ENCODE results near the gene ATP10B.
A peak's percentile ranks its signal among the peaks of the same experiment; 100 is the strongest.

The ATP10B gene

GRCh38 chr5:160675988-160676387, 176.0 kb downstream of the ATP10B start:
- no peak overlapping the region for H3K4me3 ChIP-seq (replicated peaks; ENCODE audit: low read depth, low read length)
- no peaks in the 10 kb centered on the region for H3K27me3 ChIP-seq (replicated peaks; ENCODE audit: control insufficient read depth, insufficient read depth, low read length)
- DNase-seq (ENCODE audit: extremely low read depth, insufficient read length), result no peak
- peak; percentile 34 for TF ChIP-seq CTCF (IDR thresholded peaks at IDR 0.05; ENCODE audit: insufficient read depth, low read length, poor library complexity, severe bottlenecking)
- H3K36me3 ChIP-seq (ENCODE audit: control insufficient read depth, insufficient read depth, low read length), result no peaks in the 10 kb centered on the region

GRCh38 chr5:160674901-160675300, 177.1 kb downstream of the ATP10B start:
- Histone ChIP-seq H3K27me3 (replicated peaks; ENCODE audit: control insufficient read depth, insufficient read depth, low read length) (no peaks in the 10 kb centered on the region), H3K4me3 (replicated peaks; ENCODE audit: low read depth, low read length) (no peak overlapping the region), H3K36me3 (ENCODE audit: control insufficient read depth, insufficient read depth, low read length) (no peaks in the 10 kb centered on the region)
- no peak for DNase-seq (ENCODE audit: extremely low read depth, insufficient read length)
- TF ChIP-seq CTCF (IDR thresholded peaks at IDR 0.05; ENCODE audit: insufficient read depth, low read length, poor library complexity, severe bottlenecking), result no peak

- DNase-seq (ENCODE audit: extremely low read depth, insufficient read length), result no peak
- Histone ChIP-seq H3K36me3 (ENCODE audit: control insufficient read depth, insufficient read depth, low read length) (no peaks in the 10 kb centered on the region), H3K4me3 (replicated peaks; ENCODE audit: low read depth, low read length) (no peak overlapping the region), H3K27me3 (replicated peaks; ENCODE audit: control insufficient read depth, insufficient read depth, low read length) (no peaks in the 10 kb centered on the region)
- TF ChIP-seq CTCF (IDR thresholded peaks at IDR 0.05; ENCODE audit: insufficient read depth, low read length, poor library complexity, severe bottlenecking), result no peak
These were observed 179.5 kb downstream of the ATP10B start for GRCh38 chr5:160672521-160672920.

GRCh38 chr5:160668356-160668755, 183.7 kb downstream of the ATP10B start:
- DNase-seq (ENCODE audit: extremely low read depth, insufficient read length), result no peak
- no peaks in the 10 kb centered on the region for H3K36me3 ChIP-seq (ENCODE audit: control insufficient read depth, insufficient read depth, low read length)
- no peak for TF ChIP-seq CTCF (IDR thresholded peaks at IDR 0.05; ENCODE audit: insufficient read depth, low read length, poor library complexity, severe bottlenecking)
- no peak overlapping the region for H3K4me3 ChIP-seq (replicated peaks; ENCODE audit: low read depth, low read length)
- no peaks in the 10 kb centered on the region; the same call in 1 of the 2 replicates for H3K27me3 ChIP-seq (replicated peaks; ENCODE audit: control insufficient read depth, insufficient read depth, low read length)

GRCh38 chr5:160667160-160667559, 184.9 kb downstream of the ATP10B start:
- no peak overlapping the region for H3K4me3 ChIP-seq (replicated peaks; ENCODE audit: low read depth, low read length)
- no peak for DNase-seq (ENCODE audit: extremely low read depth, insufficient read length)
- no peaks in the 10 kb centered on the region for H3K36me3 ChIP-seq (ENCODE audit: control insufficient read depth, insufficient read depth, low read length)
- TF ChIP-seq CTCF (IDR thresholded peaks at IDR 0.05; ENCODE audit: insufficient read depth, low read length, poor library complexity, severe bottlenecking), result no peak
- no peaks in the 10 kb centered on the region; the same call in 1 of the 2 replicates for H3K27me3 ChIP-seq (replicated peaks; ENCODE audit: control insufficient read depth, insufficient read depth, low read length)

GRCh38 chr5:160665460-160665859, 186.6 kb downstream of the ATP10B start:
- TF ChIP-seq CTCF (IDR thresholded peaks at IDR 0.05; ENCODE audit: insufficient read depth, low read length, poor library complexity, severe bottlenecking), result no peak
- no peak overlapping the region for H3K4me3 ChIP-seq (replicated peaks; ENCODE audit: low read depth, low read length)
- H3K36me3 ChIP-seq (ENCODE audit: control insufficient read depth, insufficient read depth, low read length), result no peaks in the 10 kb centered on the region
- no peak for DNase-seq (ENCODE audit: extremely low read depth, insufficient read length)
- no peaks in the 10 kb centered on the region; the same call in 1 of the 2 replicates for H3K27me3 ChIP-seq (replicated peaks; ENCODE audit: control insufficient read depth, insufficient read depth, low read length)

Data from GM06990 (cell line).